Small intestine (tissue), 7 donors: ENCODE measurements around the gene CHRNA4. TPM values are rescaled to one million over a fixed set of nuclear protein-coding genes. Genes with fewer than 3 reads are reported as not detected.

Source experiments
- DNase-seq, 2 donors: peaks; one replicate each; pipeline versions ENCODE4 v3.0.0 to v3.0.0-alpha.2; 2013
- FAIRE-seq: peaks from 2 replicates; lab custom pipeline; 2012; peaks lifted over from hg19 to GRCh38; lab: Jason Lieb, UNC
- H3K27ac ChIP-seq, 3 donors: one replicate each; pipeline ENCODE4 v1.5.1; 2013; ENCODE audit warnings: low read length in 2 of 3, mild to moderate bottlenecking in 2 of 3, control low read depth in 1 of 3, inconsistent platforms in 1 of 3, low read depth in 1 of 3, moderate library complexity in 1 of 3
- H3K27me3 ChIP-seq, 3 donors: one replicate each; pipeline ENCODE4 v1.6.1; 2013; ENCODE audit warnings: low read length in 3 of 3, inconsistent platforms in 1 of 3; ENCODE audit not compliant: control insufficient read depth in 3 of 3, insufficient read depth in 3 of 3
- H3K36me3 ChIP-seq, 3 donors: one replicate each; pipeline ENCODE4 v1.6.1; 2013; ENCODE audit warnings: low read length in 3 of 3, inconsistent platforms in 1 of 3, low read depth in 1 of 3, mild to moderate bottlenecking in 1 of 3, moderate library complexity in 1 of 3; ENCODE audit not compliant: control insufficient read depth in 3 of 3, insufficient read depth in 2 of 3
- H3K4me1 ChIP-seq, 3 donors: one replicate each; pipeline ENCODE4 v1.6.1; 2013; ENCODE audit warnings: low read length in 2 of 3, inconsistent platforms in 1 of 3, low read depth in 1 of 3, mild to moderate bottlenecking in 1 of 3, moderate library complexity in 1 of 3; ENCODE audit not compliant: control insufficient read depth in 3 of 3, insufficient read depth in 2 of 3
- H3K4me3 ChIP-seq, 3 donors: one replicate each; pipeline ENCODE4 v1.5.1; 2013; ENCODE audit warnings: low read length in 3 of 3, control low read depth in 1 of 3, inconsistent platforms in 1 of 3, low read depth in 1 of 3, mild to moderate bottlenecking in 1 of 3, moderate library complexity in 1 of 3
- H3K9me3 ChIP-seq, 2 donors: one replicate each; pipeline ENCODE4 v1.6.1; 2013; ENCODE audit warnings: low read depth in 1 of 2, low read length in 1 of 2; ENCODE audit not compliant: control insufficient read depth in 2 of 2, insufficient read depth in 1 of 2
- WGBS, 3 donors: extraction: QIAGEN DNeasy Blood & Tissue Kit; methylation state at CpG; one replicate each; pipeline ENCODE4 v1.1.7; 2013; 5-methylcytosine and 5-hydroxymethylcytosine counted together
- polyA plus RNA-seq, 4 donors: library from polyadenylated mRNA; stranded (reverse) in 3 of 4; unstranded in 1 of 4; fragments of 200-250 nt in 3 of 4; fragments of 120-200 nt in 1 of 4; gene quantifications; one replicate each; pipeline versions ENCODE4 v1.2.1 to v1.2.3, GENCODE V29; 2013
- donor health status: healthy with polysubstance abuse.
- donor health status: control.
- donor health status: control.
- donor health status: Bipolar disorder and iron deficiency.
- donor health status: healthy.

Gene CHRNA4
- polyA plus RNA-seq, 4 donors, result 0.01 to 0.87 TPM; not detected in 2

- Histone ChIP-seq H3K36me3 (no peaks in the 10 kb centered on the region), H3K9me3 (no peaks in the 10 kb centered on the region), H3K27ac (no peak overlapping the region), H3K4me3 (no peak overlapping the region), H3K4me1 (peaks cover 0 to 3% (median 0%) of the 10 kb centered on the region in 3 donors), H3K27me3 (no peaks in the 10 kb centered on the region)
- 86 to 87% (median 87%) methylated on average over 35 to 41 of the region's 41 CpGs for WGBS, 3 donors
- DNase-seq (no peak), FAIRE-seq (no peak)
Measured at GRCh38 chr20:63399596-63400375, 38.6 kb upstream of the CHRNA4 start.

GRCh38 chr20:63398744-63399514 is 37.8 kb upstream of the CHRNA4 start:
- H3K36me3 ChIP-seq, result no peaks in the 10 kb centered on the region
- peaks cover 0 to 2% (median 0%) of the 10 kb centered on the region in 3 donors for H3K4me1 ChIP-seq
- no peak for DNase-seq
- no peak overlapping the region for H3K27ac ChIP-seq
- H3K4me3 ChIP-seq, result no peak overlapping the region
- H3K9me3 ChIP-seq, result no peaks in the 10 kb centered on the region
- 71 to 81% (median 77%) methylated on average over 26 to 27 of the region's 27 CpGs for WGBS, 3 donors
- FAIRE-seq, result no peak
- H3K27me3 ChIP-seq, result peaks cover 0 to 3% (median 0%) of the 10 kb centered on the region in 3 donors

GRCh38 chr20:63397946-63398450 is 36.8 kb upstream of the CHRNA4 start:
- DNase-seq, result no peak
- H3K27me3 ChIP-seq, result peaks cover 0 to 3% (median 0%) of the 10 kb centered on the region in 3 donors
- no peaks in the 10 kb centered on the region for H3K9me3 ChIP-seq
- no peaks in the 10 kb centered on the region for H3K4me1 ChIP-seq
- H3K4me3 ChIP-seq, result no peak overlapping the region
- H3K27ac ChIP-seq, result no peak overlapping the region
- FAIRE-seq, result no peak
- WGBS, 3 donors, result 80 to 85% (median 82%) methylated on average over 25 of the region's 25 CpGs
- H3K36me3 ChIP-seq, result no peaks in the 10 kb centered on the region

- H3K27me3 ChIP-seq, result peaks cover 0 to 3% (median 0%) of the 10 kb centered on the region in 3 donors
Measured at GRCh38 chr20:63397155-63397843, 36.1 kb upstream of the CHRNA4 start.

GRCh38 chr20:63396300-63396699 is 35.2 kb upstream of the CHRNA4 start:
- Histone ChIP-seq H3K27ac (no peak overlapping the region), H3K4me1 (no peaks in the 10 kb centered on the region), H3K27me3 (peaks cover 0 to 3% (median 0%) of the 10 kb centered on the region in 3 donors), H3K36me3 (no peaks in the 10 kb centered on the region), H3K4me3 (no peak overlapping the region), H3K9me3 (no peaks in the 10 kb centered on the region)
- DNase-seq, result no peak
- no peak for FAIRE-seq
- WGBS, 3 donors, result 87 to 90% (median 88%) methylated on average over 12 of the region's 12 CpGs

More at GRCh38 chr20:63397155-63397843, 36.1 kb upstream of the CHRNA4 start:
- H3K4me1 ChIP-seq, result no peaks in the 10 kb centered on the region
- no peak for FAIRE-seq
- 80 to 84% (median 83%) methylated on average over 30 of the region's 30 CpGs for WGBS, 3 donors
- no peaks in the 10 kb centered on the region for H3K36me3 ChIP-seq
- H3K4me3 ChIP-seq, result no peak overlapping the region
- no peak overlapping the region for H3K27ac ChIP-seq
- H3K9me3 ChIP-seq, result no peaks in the 10 kb centered on the region
- no peak for DNase-seq

- H3K27ac ChIP-seq, result no peak overlapping the region
- FAIRE-seq (no peak), DNase-seq (no peak)
- no peak overlapping the region for H3K4me3 ChIP-seq
- peaks cover 0 to 3% (median 0%) of the 10 kb centered on the region in 3 donors for H3K27me3 ChIP-seq
- 60 to 73% (median 70%) methylated on average over 14 of the region's 14 CpGs for WGBS, 3 donors
- no peaks in the 10 kb centered on the region for H3K4me1 ChIP-seq
- H3K36me3 ChIP-seq, result no peaks in the 10 kb centered on the region
- peaks cover 0 to 1% of the 10 kb centered on the region in 2 donors for H3K9me3 ChIP-seq
Measured at GRCh38 chr20:63395723-63396122, 34.6 kb upstream of the CHRNA4 start.

GRCh38 chr20:63394920-63395455 is 33.8 kb upstream of the CHRNA4 start:
- Histone ChIP-seq H3K36me3 (no peaks in the 10 kb centered on the region), H3K4me3 (no peak overlapping the region), H3K9me3 (peaks cover 0 to 3% of the 10 kb centered on the region in 2 donors), H3K4me1 (no peaks in the 10 kb centered on the region), H3K27me3 (peaks cover 0 to 3% (median 0%) of the 10 kb centered on the region in 3 donors), H3K27ac (no peak overlapping the region)
- FAIRE-seq (no peak), DNase-seq (no peak)
- WGBS, 3 donors, result 67 to 78% (median 71%) methylated on average over 16 to 22 of the region's 22 CpGs
